GM19239 (cell line): ENCODE results near the gene CCDC12.

Source experiments
- DNase-seq: peaks from one replicate; pipeline ENCODE4 v3.0.0; 2011; ENCODE audit warnings: low spot score; ENCODE audit not compliant: insufficient read length
- FAIRE-seq: peaks from 2 replicates; lab custom pipeline; 2011; peaks lifted over from hg19 to GRCh38; lab: Jason Lieb, UNC

The CCDC12 gene

DNA sequence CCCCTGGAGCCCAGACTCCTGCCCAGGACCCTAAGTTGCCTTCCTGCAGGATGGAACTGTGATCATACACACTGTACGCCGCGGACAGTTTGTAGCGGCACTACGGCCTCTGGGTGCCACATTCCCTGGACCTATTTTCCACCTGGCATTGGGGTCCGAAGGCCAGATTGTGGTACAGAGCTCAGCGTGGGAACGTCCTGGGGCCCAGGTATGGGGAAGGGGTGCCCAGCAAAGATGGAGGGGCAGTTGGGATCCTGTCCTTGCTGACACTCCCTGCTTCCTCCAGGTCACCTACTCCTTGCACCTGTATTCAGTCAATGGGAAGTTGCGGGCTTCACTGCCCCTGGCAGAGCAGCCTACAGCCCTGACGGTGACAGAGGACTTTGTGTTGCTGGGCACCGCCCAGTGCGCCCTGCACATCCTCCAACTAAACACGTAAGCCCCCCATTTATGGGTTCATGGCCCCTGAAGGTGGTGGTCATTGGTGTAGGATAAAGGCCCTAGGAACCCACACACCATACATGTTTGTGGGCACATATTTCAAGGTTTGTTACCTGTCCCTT is 31.8 kb upstream of the CCDC12 start:
- DNase-seq (no peak), FAIRE-seq (peak; percentile 42)

GRCh38 chr3:47007482-47008233 is 31.1 kb upstream of the CCDC12 start:
- no peak for FAIRE-seq

GRCh38 chr3:47007001-47007400 is 30.5 kb upstream of the CCDC12 start:
- no peak for DNase-seq
- no peak for FAIRE-seq

More at GRCh38 chr3:47007482-47008233, 31.1 kb upstream of the CCDC12 start:
- no peak for DNase-seq

DNA sequence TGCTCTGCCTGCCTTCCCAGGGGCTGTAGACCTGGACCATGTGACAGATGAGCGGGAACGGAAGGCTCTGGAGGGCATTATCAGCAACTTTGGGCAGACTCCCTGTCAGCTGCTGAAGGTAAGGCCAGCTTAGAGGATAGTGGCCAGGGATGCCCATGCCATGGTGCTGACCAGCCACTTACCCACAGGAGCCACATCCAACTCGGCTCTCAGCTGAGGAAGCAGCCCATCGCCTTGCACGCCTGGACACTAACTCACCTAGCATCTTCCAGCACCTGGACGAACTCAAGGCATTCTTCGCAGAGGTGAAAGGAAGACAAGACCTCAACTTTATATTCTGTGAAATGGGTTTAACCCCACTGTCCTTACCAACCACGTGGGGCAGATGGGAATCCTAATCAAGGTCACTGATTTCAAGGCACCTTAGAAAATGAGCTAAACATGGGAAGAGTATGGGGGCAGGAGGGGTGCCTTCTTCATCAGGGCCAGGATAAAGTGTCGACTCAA is 29.7 kb upstream of the CCDC12 start:
- DNase-seq (no peak), FAIRE-seq (no peak)

- no peak for DNase-seq
Observed at GRCh38 chr3:47005212-47006144, 28.9 kb upstream of the CCDC12 start.

DNA sequence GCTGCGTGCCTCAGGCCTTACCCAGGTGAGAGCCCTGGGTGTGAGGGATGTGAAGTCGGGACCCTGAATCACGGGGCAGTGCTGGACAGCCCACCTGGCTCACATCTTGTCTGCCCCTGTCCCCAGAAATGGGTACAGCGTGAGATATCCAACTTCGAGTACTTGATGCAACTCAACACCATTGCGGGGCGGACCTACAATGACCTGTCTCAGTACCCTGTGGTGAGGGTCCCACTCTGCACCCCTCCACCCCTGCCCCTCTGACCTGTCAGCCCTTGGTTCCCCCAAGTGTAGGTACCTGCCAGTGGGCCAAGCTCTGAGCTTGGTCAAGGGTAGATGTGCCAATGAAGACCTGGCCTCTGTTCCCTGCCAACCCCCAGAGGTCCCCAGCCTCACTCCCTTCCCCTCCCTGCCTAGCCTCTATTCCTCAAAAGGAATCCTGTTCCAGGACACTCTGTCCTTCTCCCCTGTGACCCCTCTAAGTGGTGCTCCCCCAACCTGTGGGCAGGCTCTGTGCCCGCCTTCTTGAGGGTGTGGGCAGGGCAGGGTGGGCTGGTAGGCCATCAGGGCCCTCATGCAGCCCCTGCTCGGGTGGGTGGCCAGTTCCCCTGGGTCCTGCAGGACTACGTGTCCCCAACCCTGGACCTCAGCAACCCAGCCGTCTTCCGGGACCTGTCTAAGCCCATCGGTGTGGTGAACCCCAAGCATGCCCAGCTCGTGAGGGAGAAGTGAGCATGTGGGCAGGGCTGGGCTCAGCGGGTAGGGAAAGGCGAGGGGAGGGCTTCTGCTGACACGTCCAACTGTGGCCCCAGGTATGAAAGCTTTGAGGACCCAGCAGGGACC is 28.0 kb upstream of the CCDC12 start:
- DNase-seq (no peak), FAIRE-seq (no peak)

More at GRCh38 chr3:47005212-47006144, 28.9 kb upstream of the CCDC12 start:
- FAIRE-seq, result no peak

DNA sequence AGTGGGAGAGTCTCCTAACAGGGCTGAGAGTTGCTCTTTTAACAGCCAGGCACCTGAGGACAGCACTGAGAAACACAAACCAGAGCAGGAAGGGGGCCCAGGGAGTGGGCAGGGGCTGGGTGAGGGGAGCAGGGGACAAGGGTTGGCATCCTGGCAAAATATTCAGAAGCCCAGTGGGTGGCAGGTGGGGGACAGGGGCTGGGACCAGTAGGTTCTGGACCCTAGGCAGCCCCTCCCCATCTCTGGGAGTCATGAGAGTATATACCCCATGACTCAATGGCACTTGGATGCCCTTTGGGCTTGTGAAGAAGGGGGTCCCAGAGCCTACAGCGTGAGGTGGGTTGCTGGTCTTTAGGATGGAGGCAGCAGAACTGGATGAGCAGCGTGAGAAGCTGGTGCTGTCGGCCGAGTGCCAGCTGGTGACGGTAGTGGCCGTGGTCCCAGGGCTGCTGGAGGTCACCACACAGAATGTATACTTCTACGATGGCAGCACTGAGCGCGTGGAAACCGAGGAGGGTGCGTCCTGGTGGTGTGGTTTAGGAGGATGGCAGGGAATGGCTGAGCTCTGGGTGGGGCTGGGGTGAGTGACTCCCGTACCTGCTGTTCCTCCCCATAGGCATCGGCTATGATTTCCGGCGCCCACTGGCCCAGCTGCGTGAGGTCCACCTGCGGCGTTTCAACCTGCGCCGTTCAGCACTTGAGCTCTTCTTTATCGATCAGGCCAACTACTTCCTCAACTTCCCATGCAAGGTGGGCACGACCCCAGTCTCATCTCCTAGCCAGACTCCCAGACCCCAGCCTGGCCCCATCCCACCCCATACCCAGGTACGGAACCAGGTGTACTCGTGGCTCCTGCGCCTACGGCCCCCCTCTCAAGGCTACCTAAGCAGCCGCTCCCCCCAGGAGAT is 27.2 kb upstream of the CCDC12 start:
- FAIRE-seq (no peak), DNase-seq (no peak)

- DNase-seq (no peak), FAIRE-seq (no peak)
Observed at GRCh38 chr3:47003056-47003410, 26.5 kb upstream of the CCDC12 start.

DNA sequence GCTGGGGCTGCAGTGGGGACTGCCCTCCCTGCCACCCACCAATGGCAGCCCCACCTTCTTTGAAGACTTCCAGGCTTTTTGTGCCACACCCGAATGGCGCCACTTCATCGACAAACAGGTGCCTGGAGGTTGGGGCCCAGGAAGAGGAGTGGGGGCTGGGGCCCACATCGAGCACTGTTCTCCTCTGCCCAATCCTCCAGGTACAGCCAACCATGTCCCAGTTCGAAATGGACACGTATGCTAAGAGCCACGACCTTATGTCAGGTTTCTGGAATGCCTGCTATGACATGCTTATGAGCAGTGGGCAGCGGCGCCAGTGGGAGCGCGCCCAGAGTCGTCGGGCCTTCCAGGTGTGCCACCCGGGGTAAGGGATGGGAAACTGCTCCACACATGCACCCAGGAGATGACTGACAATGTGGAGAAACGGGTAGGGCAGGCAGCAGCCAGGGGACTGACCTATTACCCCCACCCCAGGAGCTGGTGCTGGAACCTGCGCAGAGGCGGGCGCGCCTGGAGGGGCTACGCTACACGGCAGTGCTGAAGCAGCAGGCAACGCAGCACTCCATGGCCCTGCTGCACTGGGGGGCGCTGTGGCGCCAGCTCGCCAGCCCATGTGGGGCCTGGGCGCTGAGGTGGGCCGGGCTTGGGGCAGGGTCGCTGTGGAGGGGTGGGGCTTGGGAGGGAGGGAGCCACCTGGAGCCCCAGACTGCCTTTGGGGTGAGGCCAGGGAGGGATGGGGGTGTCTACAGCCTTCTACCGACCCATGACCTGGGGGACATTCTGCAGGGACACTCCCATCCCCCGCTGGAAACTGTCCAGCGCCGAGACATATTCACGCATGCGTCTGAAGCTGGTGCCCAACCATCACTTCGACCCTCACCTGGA is 25.9 kb upstream of the CCDC12 start:
- FAIRE-seq (no peak), DNase-seq (no peak)

- no peak for FAIRE-seq
Observed at GRCh38 chr3:47001731-47002170, 25.2 kb upstream of the CCDC12 start.

GRCh38 chr3:47000922-47001730 is 24.6 kb upstream of the CCDC12 start:
- no peak for DNase-seq
- FAIRE-seq, result no peak

More at GRCh38 chr3:47001731-47002170, 25.2 kb upstream of the CCDC12 start:
- DNase-seq, result no peak

DNA sequence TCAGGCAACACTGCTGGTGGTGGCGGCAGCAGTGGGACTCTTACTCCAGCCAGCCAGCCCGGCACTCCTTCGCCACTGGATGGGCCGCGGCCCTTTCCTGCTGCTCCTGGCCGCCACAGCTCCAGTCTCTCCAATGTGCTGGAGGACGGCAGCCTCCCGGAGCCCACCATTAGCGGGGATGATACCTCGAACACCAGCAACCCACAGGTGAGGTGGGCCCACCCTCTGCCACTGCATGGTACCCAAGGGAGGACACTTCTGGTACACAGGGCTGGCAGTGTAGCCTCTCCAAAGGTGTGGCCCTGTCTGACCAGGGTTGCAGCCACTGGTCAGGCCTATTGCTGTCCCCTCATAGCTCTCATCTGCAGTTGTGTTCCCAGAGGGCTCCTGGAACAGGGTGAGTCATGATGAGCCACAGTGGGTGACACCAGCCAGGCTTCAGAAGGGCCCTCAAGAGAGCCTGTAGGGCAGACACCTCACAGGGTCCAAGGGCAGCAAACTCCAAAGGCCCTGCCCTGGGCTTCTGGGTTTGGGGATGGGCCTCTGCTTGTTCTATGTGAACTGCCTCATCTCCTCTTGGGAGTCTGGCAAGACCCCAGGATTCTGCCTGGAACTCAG is 23.8 kb upstream of the CCDC12 start:
- FAIRE-seq (no peak), DNase-seq (no peak)

DNA sequence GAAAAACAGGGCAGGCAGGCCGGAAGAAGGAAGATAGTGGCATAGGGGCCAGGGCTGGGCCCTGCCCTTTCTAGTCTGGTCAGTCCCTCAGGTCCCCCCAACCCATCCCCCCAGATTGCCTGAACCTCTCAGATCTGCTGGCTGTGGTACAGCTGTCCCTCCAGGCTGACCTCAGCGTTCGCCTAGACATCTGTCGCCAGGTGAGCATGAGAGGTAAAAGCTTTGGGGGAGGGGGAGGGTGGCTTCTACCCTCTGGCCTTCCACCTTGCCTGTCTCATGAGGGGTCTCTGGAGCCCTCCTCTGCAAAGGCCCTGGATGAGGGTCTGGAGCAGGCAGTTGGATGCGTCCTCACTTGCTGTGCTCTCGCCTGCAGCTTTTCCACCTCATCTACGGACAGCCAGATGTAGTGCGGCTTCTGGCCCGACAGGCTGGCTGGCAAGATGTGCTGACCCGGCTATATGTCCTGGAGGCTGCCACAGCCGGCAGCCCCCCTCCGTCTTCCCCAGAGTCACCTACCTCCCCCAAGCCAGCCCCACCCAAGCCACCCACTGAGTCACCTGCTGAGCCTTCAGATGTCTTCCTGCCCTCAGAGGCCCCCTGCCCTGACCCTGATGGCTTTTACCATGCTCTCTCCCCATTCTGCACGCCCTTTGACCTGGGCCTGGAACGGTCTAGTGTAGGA is 23.1 kb upstream of the CCDC12 start:
- no peak for FAIRE-seq

GRCh38 chr3:46998852-46999515 is 22.4 kb upstream of the CCDC12 start:
- no peak for FAIRE-seq
- no peak for DNase-seq

More for the DNA sequence above, 23.1 kb upstream of the CCDC12 start:
- DNase-seq, result no peak

DNA sequence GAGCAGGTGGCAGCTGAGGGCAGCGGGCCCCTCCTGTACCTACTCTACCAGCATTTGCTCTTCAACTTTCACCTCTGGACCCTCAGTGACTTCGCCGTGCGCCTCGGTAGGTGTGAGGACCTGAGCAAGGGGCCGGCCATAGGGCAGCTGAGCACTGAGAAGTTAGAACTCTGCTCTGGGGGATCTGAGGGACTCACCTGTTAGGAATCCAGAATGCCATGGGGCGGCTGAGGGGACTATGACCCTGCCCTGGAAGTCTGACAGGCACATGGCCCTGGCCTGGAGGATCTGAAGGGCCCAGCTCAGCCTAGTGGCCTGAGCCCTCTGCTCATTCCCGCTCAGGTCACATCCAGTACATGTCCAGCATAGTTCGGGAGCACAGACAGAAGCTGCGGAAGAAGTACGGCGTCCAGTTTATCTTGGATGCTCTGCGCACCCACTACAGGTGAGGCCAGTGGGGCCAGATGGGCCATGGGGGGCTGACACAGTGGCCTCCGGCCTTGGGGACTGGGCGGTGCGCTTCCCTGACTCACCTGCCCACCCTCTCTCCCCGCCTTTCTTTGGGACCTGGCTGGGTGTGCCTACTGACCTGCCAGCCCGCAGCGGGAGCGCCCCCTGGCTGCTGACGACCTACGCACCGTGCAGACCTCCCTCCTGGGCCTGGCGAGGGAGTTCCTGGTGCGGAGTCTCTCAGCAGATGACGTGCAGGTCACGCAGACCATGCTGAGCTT is 21.7 kb upstream of the CCDC12 start:
- FAIRE-seq (peak; percentile 82), DNase-seq (peak; percentile 94)
